Activated T-helper 9 cell treated with anti-CD3 and anti-CD28 coated beads, Interleukin-2, amount 50 U/mL, for 16 hours (primary cell): Measurements from ENCODE around the gene UBL5.
"Not testable (repeated sequence)": the region's sequence is repeated elsewhere in the genome, so short reads cannot be mapped to it uniquely, and the experiment has no call there.

Source experiments
- DNase-seq: peaks from one replicate; pipeline ENCODE4 v3.0.0-alpha.2; 2020; ENCODE audit warnings: low read depth

UBL5 gene

DNA sequence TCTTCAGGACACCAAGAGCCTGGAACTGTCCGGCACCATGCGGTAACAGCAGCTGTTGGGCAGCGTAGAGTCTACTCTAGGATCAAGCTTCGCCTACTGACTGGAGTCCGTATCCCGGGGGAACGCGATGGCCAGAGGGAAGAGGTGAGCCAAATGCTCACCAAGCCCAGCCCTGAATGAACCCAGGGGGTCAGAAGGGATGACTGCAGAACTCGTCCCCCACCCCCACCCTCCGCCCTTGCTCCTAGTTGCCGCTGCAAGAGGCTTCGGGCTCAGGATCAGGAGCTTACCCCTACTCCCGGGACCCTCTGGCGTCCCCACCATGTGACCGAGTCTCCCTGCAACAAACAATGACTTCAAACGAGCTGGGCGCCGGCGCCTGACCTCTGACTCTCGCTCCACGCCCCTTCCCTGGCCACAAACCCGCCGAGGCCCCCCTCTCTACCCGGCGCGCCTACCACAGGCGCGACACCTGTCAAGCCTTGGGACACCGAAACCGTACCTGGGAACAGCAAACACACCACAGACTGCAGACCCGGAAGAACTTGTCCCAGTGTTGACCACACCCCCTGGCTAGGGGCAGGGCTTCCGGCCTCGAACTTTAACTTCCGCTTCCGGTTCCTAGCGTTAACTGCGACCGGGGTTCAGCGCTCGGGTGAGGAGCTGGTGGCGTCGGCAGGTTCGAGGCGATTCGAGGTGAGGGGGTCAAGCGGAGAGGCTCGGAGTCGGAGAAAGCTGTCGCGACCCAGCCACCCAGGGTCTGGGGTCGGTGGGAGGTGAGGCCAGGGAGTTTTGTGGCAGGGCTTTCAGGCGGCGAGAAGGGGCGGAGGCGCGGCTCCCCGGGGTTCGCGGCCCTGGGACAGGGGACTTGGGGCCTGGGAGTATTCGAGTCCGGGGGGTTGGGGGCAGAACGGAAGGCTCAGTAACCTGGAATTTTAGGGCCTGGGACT, at the start of gene UBL5:
UBL5 (plus strand) TSS at position 630 of the 950 bp plus-strand sequence. CDS start 420 bp downstream, outside the sequence.
- DNase-seq, result peak; percentile 83

DNA sequence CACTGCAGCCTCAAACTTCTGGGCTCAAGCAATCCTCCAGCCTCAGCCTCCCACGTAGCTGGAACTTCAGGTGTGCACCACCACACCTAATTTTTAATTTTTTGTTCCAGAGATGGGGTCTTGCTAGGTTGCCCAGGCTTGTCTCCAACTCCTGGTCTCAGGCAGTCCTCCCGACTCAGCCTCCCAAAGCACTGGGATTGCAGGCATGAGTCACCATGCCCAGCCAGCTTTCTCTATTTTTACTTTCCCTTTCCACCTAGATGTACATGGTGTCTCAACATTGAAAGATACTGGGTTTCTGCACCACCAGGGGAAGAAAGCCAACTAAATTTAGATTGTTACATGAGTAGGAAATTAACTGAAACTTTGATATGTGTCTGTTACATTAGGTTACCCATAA, 45.4 kb upstream of the UBL5 start:
- DNase-seq, result no peak

DNA sequence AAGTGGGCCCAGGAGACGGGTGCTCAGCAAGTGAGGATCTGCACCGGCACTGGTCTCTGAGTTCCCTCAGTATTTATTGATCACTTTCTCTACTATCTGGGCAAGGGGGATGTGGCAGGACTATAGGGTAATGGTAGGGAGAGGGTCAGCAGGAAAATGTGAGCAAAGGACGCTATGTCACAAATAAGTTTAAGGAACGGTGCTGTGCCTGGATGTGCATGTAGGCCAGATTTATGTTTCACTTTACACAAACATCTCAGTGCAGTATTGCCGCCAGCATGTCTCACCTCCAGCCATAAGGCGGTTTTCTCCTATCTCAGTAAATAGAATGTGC, 43.6 kb upstream of the UBL5 start:
- not testable (repeated sequence) for DNase-seq

DNA sequence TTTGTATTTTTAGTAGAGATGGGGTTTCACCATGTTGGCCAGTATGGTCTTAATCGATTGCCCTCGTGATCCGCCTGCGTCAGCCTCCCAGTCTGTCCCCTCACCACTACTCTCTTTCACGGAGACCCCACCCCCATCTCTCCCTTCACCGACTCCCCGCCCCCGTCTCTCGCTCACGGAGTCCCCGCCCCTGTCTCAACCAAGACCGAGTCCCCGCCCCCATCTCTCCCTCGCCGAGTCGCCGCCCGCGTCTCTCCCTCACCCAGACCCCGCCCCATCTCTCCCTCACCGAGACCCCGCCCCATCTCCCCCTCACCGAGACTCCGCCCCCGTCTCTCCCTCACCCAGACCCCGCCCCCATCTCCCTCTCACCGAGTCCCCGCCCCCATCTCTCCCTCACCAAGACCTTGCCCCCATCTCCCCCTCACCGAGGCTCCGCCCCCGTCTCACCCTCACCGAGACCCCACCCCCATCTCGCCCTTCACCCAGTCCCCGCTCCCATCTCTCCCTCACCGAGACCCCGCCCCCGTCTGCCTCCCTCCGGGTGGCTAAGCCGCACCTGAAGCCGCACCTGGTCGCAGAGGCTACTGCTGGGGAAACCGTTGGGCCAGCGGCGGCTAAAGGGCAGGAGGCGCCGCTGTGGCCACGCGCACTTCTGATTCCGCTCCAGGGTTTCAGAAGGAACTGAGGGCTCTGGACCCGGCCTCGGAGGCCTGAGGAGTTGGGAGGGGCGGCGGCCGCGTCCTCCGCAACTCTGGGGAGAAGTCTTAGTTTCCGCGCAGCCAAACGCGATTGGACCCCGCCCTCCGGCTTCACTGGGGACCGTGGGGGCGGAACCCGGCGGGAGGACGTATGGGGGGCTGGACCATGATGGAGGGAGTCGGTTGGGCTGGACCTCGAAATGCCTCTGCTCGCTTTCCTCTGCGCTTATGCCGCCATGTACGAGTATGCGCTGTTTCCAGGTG, 42.1 kb upstream of the UBL5 start:
- peak; percentile 95 for DNase-seq

DNA sequence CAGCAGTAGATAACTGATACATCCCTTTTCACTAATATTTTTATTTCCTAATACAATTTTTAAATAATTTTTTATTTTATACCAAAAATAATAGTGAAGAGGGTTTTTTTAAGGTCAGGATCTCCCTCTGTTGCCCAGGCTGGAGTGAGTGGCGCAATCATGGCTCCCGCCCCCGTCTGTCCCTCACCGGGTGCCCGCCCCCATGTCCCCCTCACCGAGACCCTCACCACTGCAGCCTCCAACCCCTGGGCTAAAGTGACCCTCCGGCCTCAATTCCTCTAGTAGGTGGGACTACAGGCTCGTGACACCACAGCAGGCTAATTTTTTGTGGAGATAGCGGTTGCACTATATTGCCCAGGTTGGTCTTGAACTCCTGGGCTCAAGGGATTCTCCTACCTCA, 41.4 kb upstream of the UBL5 start:
- DNase-seq, result no peak

DNA sequence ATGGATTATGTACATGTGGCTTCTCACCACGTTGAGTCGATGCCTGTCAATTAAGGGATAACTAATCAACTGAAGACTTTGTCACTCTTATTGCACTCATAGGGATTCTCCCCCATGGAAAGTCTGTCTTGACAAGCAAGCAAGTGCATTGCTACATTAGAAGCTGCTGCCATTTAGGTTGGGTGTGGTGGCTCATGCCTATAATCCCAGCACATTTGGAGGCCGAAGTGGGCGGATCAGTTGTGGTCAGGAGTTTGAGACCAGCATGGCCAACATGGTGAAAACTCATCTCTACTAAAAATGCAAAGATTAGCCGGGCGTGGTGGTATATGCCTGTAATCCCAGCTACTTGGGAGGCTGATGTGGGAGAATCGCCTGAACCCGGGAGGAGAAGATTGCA, 40.9 kb upstream of the UBL5 start:
- DNase-seq, result no peak

DNA sequence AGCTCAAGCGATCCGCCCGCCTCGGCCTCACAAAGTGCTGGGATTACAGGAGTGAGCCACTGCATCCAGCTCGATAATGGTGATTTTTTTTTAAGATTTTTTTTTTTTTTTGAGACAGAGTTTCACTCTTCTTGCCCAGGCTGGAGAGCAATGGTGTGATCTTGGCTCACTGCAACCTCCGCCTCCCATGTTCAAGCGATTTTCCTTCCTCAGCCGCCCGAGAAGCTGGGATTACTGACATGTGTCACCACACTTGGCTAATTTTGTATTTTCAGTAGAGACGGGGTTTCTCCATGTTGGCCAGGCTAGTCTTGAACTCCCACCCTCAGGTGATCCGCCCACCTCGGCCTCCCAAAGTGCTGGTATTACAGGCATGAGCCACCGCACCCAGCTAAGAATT, 39.1 kb upstream of the UBL5 start:
- DNase-seq, result not testable (repeated sequence)

DNA sequence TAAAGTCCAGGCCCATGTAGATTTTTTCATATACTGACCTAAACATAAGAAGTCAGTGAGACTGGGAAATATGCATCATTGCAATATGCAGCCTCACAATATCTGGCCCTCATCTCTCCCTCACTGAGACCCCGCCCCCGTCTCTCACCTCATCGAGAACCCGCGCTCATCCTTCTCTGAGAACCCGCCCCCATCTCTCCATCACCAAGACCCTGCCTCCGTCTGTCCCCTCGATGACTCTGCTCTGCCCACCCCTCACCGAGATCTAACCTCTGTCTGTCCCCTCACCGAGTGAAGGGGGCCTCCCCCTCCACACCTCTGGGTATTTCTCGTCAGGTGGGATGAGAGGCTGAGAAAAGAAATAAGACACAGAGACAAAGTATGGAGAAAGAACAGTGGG, 38.7 kb upstream of the UBL5 start:
- DNase-seq, result no peak

DNA sequence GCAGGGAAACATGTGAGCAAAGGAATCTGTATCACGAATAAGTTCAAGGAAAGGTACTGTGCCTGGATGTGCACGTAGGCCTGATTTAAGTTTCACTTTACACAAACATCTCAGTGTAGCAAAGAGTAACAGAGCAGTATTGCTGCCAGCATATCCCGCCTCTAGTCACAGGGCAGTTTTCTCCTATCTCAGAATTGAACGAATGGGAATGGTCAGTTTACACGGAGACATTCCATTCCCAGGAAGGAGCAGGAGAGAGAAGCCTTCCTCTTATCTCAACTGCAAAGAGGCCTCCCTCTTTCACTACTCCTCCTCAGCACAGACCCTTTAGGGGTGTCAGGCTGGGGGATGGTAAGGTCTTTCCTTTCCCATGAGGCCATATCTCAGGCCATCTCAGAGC, 38.1 kb upstream of the UBL5 start:
- DNase-seq, result not testable (repeated sequence)

DNA sequence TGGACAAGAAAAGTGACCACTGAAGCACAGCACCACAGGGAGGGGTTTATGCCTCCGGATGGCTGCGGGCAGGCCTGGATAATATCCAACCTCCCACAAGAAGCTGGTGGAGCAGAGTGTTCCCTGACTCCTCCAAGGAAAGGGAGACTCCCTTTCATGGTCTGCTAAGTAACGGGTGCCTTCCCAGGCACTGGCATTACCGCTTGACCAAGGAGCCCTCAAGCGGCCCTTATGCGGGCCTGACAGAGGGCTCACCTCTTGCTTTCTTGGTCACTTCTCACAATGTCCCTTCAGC, 36.7 kb upstream of the UBL5 start:
- not testable (repeated sequence) for DNase-seq

DNA sequence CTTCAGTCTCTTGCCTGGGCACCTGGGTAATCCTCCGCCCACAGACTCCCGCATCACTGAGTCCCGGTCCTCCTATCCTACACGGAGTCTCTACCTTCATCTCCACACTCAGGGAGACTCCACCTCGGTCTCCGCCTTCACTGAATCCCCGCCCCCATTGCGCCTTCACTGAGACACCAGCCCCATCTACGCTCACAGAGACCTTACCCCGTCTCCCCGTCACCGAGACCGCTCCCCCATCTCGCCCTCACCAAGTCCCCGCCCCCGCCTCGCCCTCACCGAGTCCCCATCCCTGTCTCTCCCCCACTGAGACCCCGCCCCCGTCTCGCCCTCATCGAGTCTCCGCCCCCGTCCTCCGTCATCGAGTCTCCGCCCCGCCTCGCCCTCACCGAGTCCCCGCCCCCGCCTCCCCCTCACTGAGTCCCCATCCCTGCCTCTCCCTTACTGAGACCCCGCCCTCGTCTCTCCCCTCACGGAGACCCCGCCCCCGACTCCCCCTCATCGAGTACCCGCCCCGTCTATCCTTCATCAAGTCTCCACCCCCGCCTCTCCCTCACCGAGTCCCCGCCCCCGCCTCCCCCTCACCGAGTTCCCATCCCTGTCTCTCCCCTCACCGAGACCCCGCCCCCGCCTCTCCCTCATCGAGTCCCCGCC, 36.0 kb upstream of the UBL5 start:
- peak; percentile 88 for DNase-seq

DNA sequence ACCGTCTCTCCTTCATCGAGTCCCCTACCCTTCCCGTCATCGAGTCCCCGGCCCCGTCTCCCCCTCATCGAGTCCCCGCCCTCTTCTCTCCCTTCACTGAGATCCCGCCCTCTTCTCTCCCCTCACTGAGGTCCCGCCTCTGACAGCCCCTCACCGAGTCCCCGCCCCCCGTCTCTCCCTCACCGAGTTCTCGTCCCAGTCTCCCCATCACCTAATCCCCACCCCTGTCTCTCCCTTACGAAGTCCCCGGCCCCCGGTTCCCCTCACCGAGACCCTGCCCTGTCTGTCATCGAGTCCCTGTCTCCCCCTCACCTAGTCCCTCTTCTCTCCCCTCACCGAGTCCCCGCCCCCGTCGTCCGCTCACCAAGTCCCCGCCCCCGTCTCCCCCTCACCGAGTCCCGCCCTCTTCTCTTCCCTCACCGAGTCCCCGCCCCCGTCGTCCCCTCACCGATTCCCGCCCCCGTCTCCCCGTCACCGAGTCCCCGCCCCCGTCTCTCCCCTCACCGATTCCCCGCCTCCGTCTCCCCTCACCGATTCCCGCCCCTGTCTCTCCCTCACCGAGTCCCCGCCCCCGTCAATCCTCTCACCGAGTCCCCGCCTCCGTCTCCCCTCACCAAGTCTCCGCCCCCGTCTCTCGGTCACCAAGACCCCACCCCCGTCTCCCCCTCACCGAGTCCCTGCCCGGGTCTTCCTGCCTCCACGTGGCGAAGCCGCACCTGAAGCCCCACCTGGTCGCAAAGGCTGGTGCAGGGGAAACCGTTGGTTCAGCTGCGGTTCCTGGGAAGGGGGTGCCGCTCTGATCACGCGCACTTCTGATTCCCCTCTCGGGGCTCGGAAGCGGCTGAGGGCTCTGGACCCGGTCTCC, 35.3 kb upstream of the UBL5 start:
- DNase-seq, result peak; percentile 84

DNA sequence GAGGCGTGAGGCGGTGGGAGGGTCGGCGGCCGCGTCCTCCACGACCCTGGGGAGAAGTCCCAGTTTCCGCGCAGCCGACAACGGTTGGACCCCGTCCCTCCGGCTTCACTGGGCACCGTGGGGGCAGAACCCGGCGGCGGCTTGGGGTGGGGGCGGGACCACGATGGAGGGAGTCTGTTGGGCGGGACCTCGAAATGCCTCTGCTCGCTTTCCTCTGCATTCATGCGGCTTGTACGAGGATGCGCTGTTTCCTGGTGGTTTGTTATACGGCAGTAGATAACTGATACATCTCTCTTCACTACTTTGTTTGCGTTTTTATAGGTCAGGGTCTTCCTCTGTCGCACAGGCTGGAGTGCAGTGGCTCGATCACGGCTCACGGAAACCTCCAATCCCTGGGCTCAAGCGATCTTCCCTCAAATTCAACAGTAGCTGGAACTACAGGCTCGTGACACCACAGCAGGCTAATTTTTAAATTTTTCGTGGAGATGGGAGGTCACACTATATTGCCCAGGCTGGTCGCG, 34.6 kb upstream of the UBL5 start:
- DNase-seq, result peak; percentile 53

DNA sequence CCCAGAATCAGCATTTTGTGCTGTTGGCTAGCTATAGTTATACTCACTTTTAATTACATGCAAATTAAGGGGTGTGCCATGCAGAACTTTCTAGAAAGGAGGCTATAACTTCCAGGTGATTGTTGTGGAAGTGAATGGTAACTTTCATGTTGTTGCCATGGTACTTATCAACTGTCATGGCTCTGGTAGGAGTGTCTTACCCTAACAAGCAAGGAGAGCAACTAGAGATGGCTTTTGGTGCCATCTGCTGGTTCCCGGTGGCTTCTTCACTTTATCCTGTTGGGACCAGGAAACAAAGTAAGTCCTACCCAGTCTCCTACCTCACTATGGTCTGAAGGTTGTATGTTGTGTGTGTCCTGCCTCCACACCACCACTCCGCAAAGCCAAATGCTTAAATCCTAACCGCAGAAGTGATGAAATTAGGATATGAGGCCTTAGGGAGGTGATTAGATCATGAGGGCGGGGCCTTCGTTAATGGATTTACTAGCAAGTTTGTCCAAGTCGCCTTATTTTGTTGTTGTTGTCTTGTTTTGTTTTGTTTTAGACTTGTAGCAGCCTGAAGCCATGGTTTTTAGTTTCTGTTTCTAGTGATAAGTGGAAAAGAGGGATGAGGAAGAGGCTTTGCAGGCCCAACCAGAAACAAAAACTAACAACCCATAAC, 31.5 kb upstream of the UBL5 start:
- DNase-seq, result peak; percentile 73

DNA sequence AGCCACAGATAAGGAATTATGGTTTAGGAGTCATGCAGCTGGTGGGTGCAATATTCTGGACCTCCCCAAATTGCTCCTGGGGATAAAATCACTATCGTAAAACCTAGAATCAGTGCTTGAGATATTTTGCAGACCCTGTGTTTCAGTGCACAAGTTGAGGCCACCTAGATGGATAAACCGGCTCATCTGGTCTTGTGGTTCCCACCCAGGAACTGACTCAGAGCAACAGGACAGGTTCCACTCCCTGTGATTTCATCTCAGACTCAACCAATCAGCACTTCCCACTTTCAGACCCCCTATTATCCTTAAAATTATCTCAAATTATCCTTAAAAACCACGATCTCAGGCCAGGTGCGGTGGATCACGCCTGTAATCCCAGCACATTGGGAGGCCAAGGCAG, 29.8 kb upstream of the UBL5 start:
- no peak for DNase-seq

DNA sequence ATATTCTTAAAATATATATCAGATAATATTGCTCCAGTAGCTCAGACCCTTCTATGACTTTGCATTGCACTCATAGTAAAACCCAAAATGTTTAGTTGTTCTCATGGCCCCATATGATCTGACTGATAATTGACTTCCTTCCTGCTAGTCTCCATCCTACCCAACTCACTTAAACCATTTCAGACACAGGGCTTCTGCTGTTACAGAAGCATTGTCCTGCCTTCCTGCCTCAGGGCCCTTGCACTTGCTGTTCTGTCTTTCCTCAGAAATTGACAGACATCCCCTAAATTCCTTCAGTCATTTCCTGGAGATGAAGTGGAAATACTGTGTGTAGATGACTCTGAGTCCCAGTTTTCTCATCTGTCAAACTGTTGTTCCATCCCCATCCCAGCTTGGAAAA, 28.6 kb upstream of the UBL5 start:
- DNase-seq, result no peak

DNA sequence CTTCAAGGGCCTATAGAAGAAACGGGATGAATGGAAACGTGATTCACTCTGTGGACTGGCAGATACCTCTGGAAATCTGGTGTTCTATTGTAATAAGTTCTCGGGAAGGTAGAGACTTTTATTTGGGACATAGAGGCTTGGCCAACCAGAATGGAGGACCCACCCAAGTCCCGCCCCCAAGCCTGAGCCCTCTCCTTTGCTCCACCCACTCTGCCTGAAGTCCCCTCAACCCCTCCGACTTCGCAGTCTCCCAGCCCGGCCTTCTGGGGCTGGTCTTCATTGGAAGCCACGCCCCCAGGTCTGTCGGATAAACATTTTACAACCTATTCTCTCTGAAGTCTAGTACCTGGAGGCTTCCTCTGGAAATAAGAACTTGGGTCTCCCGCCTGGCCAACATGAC, 25.7 kb upstream of the UBL5 start:
- no peak for DNase-seq

DNA sequence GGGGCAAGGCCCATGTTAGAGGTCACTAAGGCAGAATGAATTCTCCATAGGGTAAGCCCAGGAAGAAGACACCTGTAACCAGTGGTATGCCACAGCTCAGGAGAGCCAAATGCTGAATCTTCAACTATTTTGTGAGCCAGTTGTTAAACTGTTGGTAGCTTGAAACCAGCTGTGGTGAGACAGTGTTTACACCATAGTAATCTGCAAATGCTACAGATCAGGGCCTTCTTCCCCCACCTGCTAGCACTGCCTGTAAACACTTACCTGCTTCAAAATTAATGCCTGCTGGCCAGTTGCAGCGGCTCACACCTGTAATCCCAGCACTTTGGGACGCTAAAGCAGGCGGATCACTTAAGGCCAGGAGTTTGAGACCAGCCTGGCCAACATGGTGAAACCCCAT, 20.9 kb upstream of the UBL5 start:
- DNase-seq, result no peak

DNA sequence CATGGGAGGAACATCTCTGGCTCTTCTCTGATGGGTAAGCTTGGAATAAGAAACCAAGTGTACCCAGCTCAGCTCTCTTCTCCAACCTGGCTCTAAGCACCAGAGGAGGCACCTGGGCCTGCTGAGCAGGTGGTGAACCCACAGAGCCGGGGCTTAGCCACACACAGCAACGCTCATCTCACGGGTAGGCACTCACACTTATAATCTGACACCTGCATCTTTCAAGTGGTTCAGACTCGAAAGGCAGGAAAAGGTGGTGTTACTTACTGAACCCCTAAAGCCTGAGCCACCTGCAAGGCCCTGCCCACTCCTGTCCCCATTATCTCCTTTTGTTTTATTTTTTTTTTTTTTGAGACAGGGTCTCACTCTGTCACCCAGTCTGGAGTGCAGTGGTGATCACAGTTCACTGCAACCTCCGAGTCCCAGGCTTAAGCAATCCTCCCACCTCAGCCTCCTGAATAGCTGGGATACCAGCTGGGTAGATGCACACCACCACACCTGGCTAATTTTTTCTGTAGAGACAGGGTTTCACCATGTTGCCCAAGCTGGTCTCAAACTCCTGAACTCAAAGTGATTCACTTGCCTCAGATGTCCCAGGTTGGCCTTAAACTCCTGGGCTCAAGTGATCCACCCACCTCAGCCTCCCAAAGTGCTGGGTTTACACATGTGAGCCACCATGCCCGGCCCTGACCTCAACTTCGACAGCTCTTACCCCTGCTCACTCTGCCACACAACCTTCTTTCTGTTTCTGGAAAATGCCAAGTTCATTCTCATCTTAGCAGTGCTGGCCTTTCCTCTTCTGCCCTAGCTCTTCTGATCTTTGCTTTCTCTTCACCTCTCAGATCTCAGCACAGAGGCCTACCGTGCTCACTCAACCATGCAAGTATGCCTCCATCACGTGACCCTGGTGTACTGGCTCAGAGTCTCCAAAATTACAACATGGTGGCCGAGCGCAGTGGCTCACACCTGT, 18.6 kb upstream of the UBL5 start:
- no peak for DNase-seq

DNA sequence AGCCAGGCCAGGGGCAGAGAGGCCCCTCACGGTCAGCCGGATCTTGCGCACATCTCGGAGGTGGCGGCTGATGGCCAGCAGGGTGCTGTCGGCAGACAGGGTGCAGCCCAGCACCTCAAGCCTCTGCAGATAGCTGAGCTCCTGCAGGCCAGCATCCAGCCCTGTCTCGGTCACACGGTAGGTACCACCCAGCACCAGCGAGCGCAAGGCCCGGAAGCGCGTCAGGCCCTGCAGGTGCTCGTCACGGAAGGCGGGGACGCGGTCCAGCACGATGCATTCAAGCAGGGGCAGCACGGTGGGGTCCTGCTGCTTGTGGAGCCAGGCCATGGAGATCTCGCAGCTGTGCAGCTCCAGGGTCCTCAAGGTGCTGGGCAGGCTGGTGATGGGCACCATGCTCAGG, 16.6 kb upstream of the UBL5 start:
- DNase-seq, result no peak
